GM06990 (cell line): ENCODE data around the gene PPARG.

Source experiments
- DNase-seq: peaks from one replicate; pipeline ENCODE4 v3.0.0-alpha.2; 2011; ENCODE audit not compliant: insufficient read length; ENCODE audit errors: extremely low read depth
- H3K27me3 ChIP-seq: replicated peaks from 2 replicates; pipeline ENCODE4 v1.6.0; 2011; ENCODE audit warnings: low read length; ENCODE audit not compliant: control insufficient read depth, insufficient read depth
- H3K36me3 ChIP-seq: 2 replicates; pipeline ENCODE4 v1.5.1; 2011; ENCODE audit warnings: low read length; ENCODE audit not compliant: control insufficient read depth, insufficient read depth
- H3K4me3 ChIP-seq: replicated peaks from 2 replicates; pipeline ENCODE4 v1.5.1; 2011; ENCODE audit warnings: low read depth, mild to moderate bottlenecking, control low read depth, low read length
- TF ChIP-seq, protein P1 (sequence below): IDR thresholded peaks from 2 replicates; pipeline ENCODE4 v1.5.1; 2011; ENCODE audit warnings: low read length, control low read depth, mild to moderate bottlenecking, inconsistent platforms; ENCODE audit not compliant: insufficient read depth, poor library complexity, severe bottlenecking

Gene PPARG

DNA sequence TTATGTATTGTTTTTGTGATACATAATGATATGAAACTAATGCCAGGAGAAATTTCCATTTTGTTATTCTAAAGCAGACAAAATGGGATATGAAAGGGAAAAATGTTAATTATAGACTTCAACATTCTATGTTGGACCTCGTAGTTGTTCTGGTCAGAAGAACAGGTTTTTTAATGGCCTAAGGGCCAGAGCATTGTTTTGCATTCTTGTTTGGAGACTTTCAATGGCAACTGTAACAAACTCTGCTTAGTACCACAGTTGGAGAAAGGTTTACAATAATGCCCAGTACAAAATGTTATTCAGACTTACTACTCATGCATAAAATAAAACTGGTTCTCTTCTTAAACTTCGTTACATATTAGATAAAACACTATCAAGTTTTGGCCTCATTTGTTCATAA lies 12.2 kb downstream of the PPARG start:
- Histone ChIP-seq H3K27me3 (no peaks in the 10 kb centered on the region; the same call in 1 of the 2 replicates), H3K36me3 (no peaks in the 10 kb centered on the region), H3K4me3 (no peak overlapping the region)
- TF ChIP-seq, protein P1, sequence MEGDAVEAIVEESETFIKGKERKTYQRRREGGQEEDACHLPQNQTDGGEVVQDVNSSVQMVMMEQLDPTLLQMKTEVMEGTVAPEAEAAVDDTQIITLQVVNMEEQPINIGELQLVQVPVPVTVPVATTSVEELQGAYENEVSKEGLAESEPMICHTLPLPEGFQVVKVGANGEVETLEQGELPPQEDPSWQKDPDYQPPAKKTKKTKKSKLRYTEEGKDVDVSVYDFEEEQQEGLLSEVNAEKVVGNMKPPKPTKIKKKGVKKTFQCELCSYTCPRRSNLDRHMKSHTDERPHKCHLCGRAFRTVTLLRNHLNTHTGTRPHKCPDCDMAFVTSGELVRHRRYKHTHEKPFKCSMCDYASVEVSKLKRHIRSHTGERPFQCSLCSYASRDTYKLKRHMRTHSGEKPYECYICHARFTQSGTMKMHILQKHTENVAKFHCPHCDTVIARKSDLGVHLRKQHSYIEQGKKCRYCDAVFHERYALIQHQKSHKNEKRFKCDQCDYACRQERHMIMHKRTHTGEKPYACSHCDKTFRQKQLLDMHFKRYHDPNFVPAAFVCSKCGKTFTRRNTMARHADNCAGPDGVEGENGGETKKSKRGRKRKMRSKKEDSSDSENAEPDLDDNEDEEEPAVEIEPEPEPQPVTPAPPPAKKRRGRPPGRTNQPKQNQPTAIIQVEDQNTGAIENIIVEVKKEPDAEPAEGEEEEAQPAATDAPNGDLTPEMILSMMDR, result no peak
- no peak for DNase-seq

DNA sequence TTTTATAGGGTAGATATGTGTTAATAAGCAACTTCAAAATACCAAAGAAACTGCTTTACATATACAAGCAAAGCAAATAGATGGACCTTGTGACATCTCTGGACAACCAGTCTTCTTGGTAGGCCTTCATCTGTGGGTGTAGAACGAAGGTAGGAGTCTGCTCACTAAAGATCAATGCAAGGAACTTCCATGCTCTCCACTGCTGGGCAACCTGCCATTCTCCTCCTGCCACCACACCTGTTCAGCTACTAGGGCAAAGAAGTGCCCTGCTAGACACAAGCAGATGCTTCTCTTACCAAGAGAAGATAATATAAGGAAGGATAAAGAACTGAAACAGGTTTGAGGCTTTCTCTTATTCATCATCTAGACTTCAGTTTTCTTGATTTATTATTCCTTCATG lies 12.6 kb downstream of the PPARG start:
- Histone ChIP-seq H3K36me3 (no peaks in the 10 kb centered on the region), H3K27me3 (no peaks in the 10 kb centered on the region; the same call in 1 of the 2 replicates), H3K4me3 (no peak overlapping the region)
- no peak for DNase-seq
- TF ChIP-seq, protein P1, result no peak

- Histone ChIP-seq H3K27me3 (no peaks in the 10 kb centered on the region; the same call in 1 of the 2 replicates), H3K36me3 (no peaks in the 10 kb centered on the region), H3K4me3 (no peak overlapping the region)
- no peak for DNase-seq
- TF ChIP-seq, protein P1, result no peak
Observed at GRCh38 chr3:12302564-12302963, 13.7 kb downstream of the PPARG start.

- no peak overlapping the region for H3K4me3 ChIP-seq
- TF ChIP-seq, protein P1, result no peak
- no peaks in the 10 kb centered on the region; the same call in 1 of the 2 replicates for H3K27me3 ChIP-seq
- no peaks in the 10 kb centered on the region for H3K36me3 ChIP-seq
- no peak for DNase-seq
Observed at GRCh38 chr3:12303534-12303933, 14.7 kb downstream of the PPARG start.

DNA sequence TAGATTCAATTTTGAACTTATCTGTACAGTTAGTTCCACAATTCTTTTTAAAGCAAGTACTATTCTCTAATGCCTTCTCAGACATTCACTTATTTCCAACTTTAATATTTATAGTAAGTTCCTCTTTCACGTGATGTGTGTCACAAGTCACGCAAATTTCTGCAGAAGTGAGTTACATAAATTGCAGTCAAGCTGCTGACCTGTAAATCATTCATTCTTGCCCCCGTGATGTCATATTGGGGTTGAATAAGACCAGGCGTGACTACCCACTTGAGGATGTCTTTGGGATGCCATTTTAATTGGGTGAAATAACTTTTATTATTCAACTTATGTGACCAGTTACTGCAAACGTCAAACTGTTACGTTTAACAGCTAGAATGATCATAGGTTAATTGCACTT lies 15.1 kb downstream of the PPARG start:
- DNase-seq, result no peak

More for the DNA sequence above, 15.1 kb downstream of the PPARG start:
- Histone ChIP-seq H3K27me3 (no peaks in the 10 kb centered on the region; the same call in 1 of the 2 replicates), H3K36me3 (no peaks in the 10 kb centered on the region), H3K4me3 (no peak overlapping the region)
- TF ChIP-seq, protein P1, result no peak
